HepG2 (cell line): ENCODE data around the gene ARFIP2. TPM values are rescaled to one million over a fixed set of nuclear protein-coding genes. Genes with fewer than 3 reads are reported as not detected.
A peak's percentile ranks its signal among the peaks of the same experiment; 100 is the strongest.

Source experiments
- ATAD3A ChIP-seq: sonication (generic); formaldehyde crosslinking; IDR thresholded peaks from 2 replicates; pipeline ENCODE4 v1.4.0; 2020; ENCODE audit warnings: missing genetic modification reagents
- HNRNPUL1 ChIP-seq: fragments of 200-400 bp; formaldehyde crosslinking; IDR thresholded peaks from 2 replicates; pipeline ENCODE4 v1.6.1; 2017; ENCODE audit warnings: low read depth, mild to moderate bottlenecking, low read length, moderate library complexity
- KAT2B ChIP-seq: fragments of 150-350 bp; IDR thresholded peaks from 2 replicates; pipeline ENCODE4 v1.6.1; 2014; ENCODE audit warnings: low read depth, low read length, borderline replicate concordance
- KMT2A ChIP-seq: sonication (generic); formaldehyde crosslinking; IDR thresholded peaks from 2 replicates; pipeline ENCODE4 v1.4.0; 2020; ENCODE audit warnings: missing genetic modification reagents
- MEIS1 ChIP-seq: sonication (generic); formaldehyde crosslinking; IDR thresholded peaks from 2 replicates; pipeline ENCODE4 v1.9.0; 2021; ENCODE audit warnings: mild to moderate bottlenecking, missing genetic modification reagents, moderate library complexity, borderline replicate concordance
- PHF20 ChIP-seq: sonication (generic); formaldehyde crosslinking; IDR thresholded peaks from 2 replicates; pipeline ENCODE4 v1.5.0; 2020; ENCODE audit warnings: mild to moderate bottlenecking, missing genetic modification reagents
- POLR2AphosphoS2 ChIP-seq: IDR thresholded peaks from 2 replicates; pipeline ENCODE4 v1.6.1; 2011; ENCODE audit warnings: low read depth, low read length, improper control_type of control experiment
- XBP1 ChIP-seq: sonication (generic); formaldehyde crosslinking; IDR thresholded peaks from 2 replicates; pipeline ENCODE4 v1.5.0; 2020; ENCODE audit warnings: missing genetic modification reagents
- ZEB1 ChIP-seq: IDR thresholded peaks from 2 replicates; pipeline ENCODE4 v1.6.1; 2012; ENCODE audit warnings: mild to moderate bottlenecking, low read depth, inconsistent platforms; ENCODE audit not compliant: insufficient replicate concordance
- ZFP1 ChIP-seq: IDR thresholded peaks from 2 replicates; pipeline ENCODE4 v1.6.1; 2016
- ZFYVE20 ChIP-seq: sonication (generic); formaldehyde crosslinking; IDR thresholded peaks from 2 replicates; pipeline ENCODE4 v1.8.0; 2023; ENCODE audit warnings: low read depth, mild to moderate bottlenecking, moderate library complexity, missing genetic modification reagents, borderline replicate concordance
- ZNF333 ChIP-seq: sonication (generic); formaldehyde crosslinking; IDR thresholded peaks from 2 replicates; pipeline ENCODE4 v1.4.0; 2020; ENCODE audit warnings: mild to moderate bottlenecking, missing genetic modification reagents, borderline replicate concordance
- ZNF34 ChIP-seq: sonication (generic); formaldehyde crosslinking; IDR thresholded peaks from 2 replicates; pipeline ENCODE4 v1.4.0; 2020; ENCODE audit warnings: mild to moderate bottlenecking, missing genetic modification reagents, borderline replicate concordance
- ZNF343 ChIP-seq: sonication (generic); formaldehyde crosslinking; IDR thresholded peaks from 2 replicates; pipeline ENCODE4 v1.4.0; 2020; ENCODE audit warnings: mild to moderate bottlenecking, missing genetic modification reagents
- polyA plus RNA-seq, 8 experiments: library from polyadenylated mRNA; depleted of rRNA in 3 of 8; stranded (reverse) in 7 of 8; unstranded in 1 of 8; fragments of >200 nt; fragmentation: Illumina TruSeq in 4 of 8; extraction: Trizol in 4 of 8; gene quantifications; 2 replicates each; pipeline versions ENCODE4 v1.2.1 to v1.2.3, GENCODE V29; 2011 to 2016; ENCODE audit warnings: low read depth in 4 of 8, missing spikeins in 1 of 8, mixed read lengths in 1 of 8; ENCODE audit not compliant: insufficient read depth in 1 of 8
- total RNA-seq, 5 experiments: library from RNA; depleted of rRNA; stranded (reverse); fragments of >200 nt; fragmentation: Illumina TruSeq; extraction: Trizol; gene quantifications; 2 replicates each; pipeline ENCODE4 v1.2.3, GENCODE V29; 2016; ENCODE audit warnings: low read depth in 1 of 5
- TF ChIP-seq, protein P1 (sequence below): sonication (generic); formaldehyde crosslinking; IDR thresholded peaks from 2 replicates; pipeline ENCODE4 v1.4.0; 2020; ENCODE audit warnings: missing genetic modification reagents
- TF ChIP-seq, protein P2 (sequence below): IDR thresholded peaks from 2 replicates; pipeline ENCODE4 v1.6.1; 2016; ENCODE audit warnings: low read depth
- TF ChIP-seq, protein P3 (sequence below): sonication (generic); formaldehyde crosslinking; IDR thresholded peaks from 2 replicates; pipeline ENCODE4 v1.4.0; 2020; ENCODE audit warnings: missing genetic modification reagents
- TF ChIP-seq, protein P4 (sequence below): sonication (generic); formaldehyde crosslinking; IDR thresholded peaks from 2 replicates; pipeline ENCODE4 v1.9.0; 2021; ENCODE audit warnings: missing genetic modification reagents, mild to moderate bottlenecking, borderline replicate concordance

The ARFIP2 gene
- total and polyA plus RNA-seq, 2 of the 13 experiments (the other 11 are each of a cell fraction or from before 2014, with no cell fraction given) = 56.6 to 60.2 TPM

DNA sequence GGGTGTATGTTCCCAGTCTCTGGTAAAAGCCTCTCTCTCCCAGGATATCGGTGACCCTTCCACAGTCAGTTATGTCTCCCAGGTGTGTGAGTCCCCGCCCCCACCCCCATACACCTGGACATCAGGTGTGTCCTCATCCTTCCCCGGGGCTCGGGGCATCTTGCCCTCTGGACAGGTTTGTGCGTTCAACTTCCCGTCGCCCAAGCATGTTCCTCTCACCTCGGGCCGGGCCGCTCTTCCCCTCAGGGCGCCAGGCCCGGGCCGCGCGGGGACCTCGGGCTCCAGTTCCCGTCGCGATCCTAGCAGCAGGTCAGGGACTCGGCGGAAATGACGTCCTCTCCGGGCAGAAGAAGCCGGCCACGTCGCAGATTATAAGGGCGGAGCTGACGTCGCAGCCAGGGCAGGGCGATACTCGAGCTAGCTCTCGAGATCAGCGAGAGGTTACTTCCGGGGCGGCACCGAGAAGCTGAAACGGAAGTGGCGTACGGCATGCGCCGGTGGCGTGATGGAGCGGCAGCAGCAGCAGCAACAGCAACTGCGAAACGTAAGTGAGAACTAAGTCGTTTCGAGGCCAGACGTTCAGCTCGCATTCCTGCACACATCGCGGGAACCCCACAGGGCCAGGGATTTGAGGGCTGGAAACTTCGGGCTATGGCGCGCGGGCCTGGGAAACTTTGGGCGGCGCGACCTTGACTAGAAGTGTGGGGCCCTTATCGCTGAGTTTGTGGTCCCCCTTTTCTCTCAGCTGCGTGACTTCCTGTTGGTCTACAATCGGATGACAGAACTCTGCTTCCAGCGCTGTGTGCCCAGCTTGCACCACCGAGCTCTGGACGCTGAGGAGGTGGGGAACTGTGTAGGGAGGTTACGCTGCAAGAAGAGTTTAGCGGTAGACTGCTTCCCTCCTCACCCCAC, at the start of gene ARFIP2, which contains the start of gene TIMM10B (continued):
- TF ChIP-seq KAT2B = no peak
- TF ChIP-seq, protein P1, sequence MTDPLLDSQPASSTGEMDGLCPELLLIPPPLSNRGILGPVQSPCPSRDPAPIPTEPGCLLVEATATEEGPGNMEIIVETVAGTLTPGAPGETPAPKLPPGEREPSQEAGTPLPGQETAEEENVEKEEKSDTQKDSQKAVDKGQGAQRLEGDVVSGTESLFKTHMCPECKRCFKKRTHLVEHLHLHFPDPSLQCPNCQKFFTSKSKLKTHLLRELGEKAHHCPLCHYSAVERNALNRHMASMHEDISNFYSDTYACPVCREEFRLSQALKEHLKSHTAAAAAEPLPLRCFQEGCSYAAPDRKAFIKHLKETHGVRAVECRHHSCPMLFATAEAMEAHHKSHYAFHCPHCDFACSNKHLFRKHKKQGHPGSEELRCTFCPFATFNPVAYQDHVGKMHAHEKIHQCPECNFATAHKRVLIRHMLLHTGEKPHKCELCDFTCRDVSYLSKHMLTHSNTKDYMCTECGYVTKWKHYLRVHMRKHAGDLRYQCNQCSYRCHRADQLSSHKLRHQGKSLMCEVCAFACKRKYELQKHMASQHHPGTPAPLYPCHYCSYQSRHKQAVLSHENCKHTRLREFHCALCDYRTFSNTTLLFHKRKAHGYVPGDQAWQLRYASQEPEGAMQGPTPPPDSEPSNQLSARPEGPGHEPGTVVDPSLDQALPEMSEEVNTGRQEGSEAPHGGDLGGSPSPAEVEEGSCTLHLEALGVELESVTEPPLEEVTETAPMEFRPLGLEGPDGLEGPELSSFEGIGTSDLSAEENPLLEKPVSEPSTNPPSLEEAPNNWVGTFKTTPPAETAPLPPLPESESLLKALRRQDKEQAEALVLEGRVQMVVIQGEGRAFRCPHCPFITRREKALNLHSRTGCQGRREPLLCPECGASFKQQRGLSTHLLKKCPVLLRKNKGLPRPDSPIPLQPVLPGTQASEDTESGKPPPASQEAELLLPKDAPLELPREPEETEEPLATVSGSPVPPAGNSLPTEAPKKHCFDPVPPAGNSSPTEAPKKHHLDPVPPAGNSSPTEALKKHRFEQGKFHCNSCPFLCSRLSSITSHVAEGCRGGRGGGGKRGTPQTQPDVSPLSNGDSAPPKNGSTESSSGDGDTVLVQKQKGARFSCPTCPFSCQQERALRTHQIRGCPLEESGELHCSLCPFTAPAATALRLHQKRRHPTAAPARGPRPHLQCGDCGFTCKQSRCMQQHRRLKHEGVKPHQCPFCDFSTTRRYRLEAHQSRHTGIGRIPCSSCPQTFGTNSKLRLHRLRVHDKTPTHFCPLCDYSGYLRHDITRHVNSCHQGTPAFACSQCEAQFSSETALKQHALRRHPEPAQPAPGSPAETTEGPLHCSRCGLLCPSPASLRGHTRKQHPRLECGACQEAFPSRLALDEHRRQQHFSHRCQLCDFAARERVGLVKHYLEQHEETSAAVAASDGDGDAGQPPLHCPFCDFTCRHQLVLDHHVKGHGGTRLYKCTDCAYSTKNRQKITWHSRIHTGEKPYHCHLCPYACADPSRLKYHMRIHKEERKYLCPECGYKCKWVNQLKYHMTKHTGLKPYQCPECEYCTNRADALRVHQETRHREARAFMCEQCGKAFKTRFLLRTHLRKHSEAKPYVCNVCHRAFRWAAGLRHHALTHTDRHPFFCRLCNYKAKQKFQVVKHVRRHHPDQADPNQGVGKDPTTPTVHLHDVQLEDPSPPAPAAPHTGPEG (CRISPR knock-in tag) = no peak
- TF ChIP-seq, protein P2, sequence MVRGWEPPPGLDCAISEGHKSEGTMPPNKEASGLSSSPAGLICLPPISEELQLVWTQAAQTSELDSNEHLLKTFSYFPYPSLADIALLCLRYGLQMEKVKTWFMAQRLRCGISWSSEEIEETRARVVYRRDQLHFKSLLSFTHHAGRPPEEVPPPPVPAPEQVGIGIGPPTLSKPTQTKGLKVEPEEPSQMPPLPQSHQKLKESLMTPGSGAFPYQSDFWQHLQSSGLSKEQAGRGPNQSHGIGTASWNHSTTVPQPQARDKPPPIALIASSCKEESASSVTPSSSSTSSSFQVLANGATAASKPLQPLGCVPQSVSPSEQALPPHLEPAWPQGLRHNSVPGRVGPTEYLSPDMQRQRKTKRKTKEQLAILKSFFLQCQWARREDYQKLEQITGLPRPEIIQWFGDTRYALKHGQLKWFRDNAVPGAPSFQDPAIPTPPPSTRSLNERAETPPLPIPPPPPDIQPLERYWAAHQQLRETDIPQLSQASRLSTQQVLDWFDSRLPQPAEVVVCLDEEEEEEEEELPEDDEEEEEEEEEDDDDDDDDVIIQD (CRISPR knock-in tag) = no peak; the same call in 1 of the 2 replicates
- TF ChIP-seq, protein P3, sequence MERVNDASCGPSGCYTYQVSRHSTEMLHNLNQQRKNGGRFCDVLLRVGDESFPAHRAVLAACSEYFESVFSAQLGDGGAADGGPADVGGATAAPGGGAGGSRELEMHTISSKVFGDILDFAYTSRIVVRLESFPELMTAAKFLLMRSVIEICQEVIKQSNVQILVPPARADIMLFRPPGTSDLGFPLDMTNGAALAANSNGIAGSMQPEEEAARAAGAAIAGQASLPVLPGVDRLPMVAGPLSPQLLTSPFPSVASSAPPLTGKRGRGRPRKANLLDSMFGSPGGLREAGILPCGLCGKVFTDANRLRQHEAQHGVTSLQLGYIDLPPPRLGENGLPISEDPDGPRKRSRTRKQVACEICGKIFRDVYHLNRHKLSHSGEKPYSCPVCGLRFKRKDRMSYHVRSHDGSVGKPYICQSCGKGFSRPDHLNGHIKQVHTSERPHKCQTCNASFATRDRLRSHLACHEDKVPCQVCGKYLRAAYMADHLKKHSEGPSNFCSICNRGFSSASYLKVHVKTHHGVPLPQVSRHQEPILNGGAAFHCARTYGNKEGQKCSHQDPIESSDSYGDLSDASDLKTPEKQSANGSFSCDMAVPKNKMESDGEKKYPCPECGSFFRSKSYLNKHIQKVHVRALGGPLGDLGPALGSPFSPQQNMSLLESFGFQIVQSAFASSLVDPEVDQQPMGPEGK = no peak
- TF ChIP-seq ATAD3A (CRISPR knock-in tag) = no peak
- TF ChIP-seq POLR2AphosphoS2 = no peak
- no peak for TF ChIP-seq ZFYVE20 (CRISPR knock-in tag)
- TF ChIP-seq ZEB1 = peak; percentile 98
- TF ChIP-seq HNRNPUL1 = no peak
- peak; percentile 47; the same call in 1 of the 2 replicates for TF ChIP-seq ZNF333 (CRISPR knock-in tag)
- peak; percentile 92 for TF ChIP-seq PHF20 (CRISPR knock-in tag)
- TF ChIP-seq XBP1 (CRISPR knock-in tag) = no peak
- TF ChIP-seq ZNF34 (CRISPR knock-in tag) = 0 out of 2 replicates have a peak, but pooled peaks have one; percentile 32
- peak; percentile 48; the same call in 1 of the 2 replicates for TF ChIP-seq KMT2A
- TF ChIP-seq ZNF343 = 0 out of 2 replicates have a peak, but pooled peaks have one; percentile 44
- TF ChIP-seq, protein P4, sequence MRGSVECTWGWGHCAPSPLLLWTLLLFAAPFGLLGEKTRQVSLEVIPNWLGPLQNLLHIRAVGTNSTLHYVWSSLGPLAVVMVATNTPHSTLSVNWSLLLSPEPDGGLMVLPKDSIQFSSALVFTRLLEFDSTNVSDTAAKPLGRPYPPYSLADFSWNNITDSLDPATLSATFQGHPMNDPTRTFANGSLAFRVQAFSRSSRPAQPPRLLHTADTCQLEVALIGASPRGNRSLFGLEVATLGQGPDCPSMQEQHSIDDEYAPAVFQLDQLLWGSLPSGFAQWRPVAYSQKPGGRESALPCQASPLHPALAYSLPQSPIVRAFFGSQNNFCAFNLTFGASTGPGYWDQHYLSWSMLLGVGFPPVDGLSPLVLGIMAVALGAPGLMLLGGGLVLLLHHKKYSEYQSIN (CRISPR knock-in tag) = no peak
- TF ChIP-seq ZFP1 (CRISPR knock-in tag) = peak; percentile 66
- TF ChIP-seq MEIS1 (CRISPR knock-in tag) = no peak
